H9 (cell line): ENCODE data around the gene GIPC2. TPM values are rescaled to one million over a fixed set of nuclear protein-coding genes. Genes with fewer than 3 reads are reported as not detected.

Experiments used
- DNase-seq: peaks from one replicate; pipeline ENCODE4 v3.0.0-alpha.2; 2017
- H2AFZ ChIP-seq: one replicate; pipeline ENCODE4 v1.6.1; 2013; ENCODE audit warnings: mild to moderate bottlenecking, low read length, control low read depth, moderate library complexity
- H2AK5ac ChIP-seq: 2 replicates; pipeline ENCODE4 v1.6.1; 2013; ENCODE audit warnings: low read length, control low read depth, mixed read lengths; ENCODE audit not compliant: insufficient read length
- H2BK120ac ChIP-seq: one replicate; pipeline ENCODE4 v1.6.1; 2013; ENCODE audit warnings: low read depth, mild to moderate bottlenecking, low read length, control low read depth, inconsistent platforms; ENCODE audit not compliant: poor library complexity, severe bottlenecking
- H2BK12ac ChIP-seq: 2 replicates; pipeline ENCODE4 v1.6.1; 2013; ENCODE audit warnings: low read length, control low read depth, mixed read lengths, low read depth; ENCODE audit not compliant: insufficient read length
- H2BK15ac ChIP-seq: 2 replicates; pipeline ENCODE4 v1.6.1; 2013; ENCODE audit warnings: low read depth, low read length, control low read depth
- H2BK20ac ChIP-seq: one replicate; pipeline ENCODE4 v1.6.1; 2013; ENCODE audit warnings: low read depth, mild to moderate bottlenecking, low read length, control low read depth, inconsistent platforms; ENCODE audit not compliant: poor library complexity, severe bottlenecking
- H2BK5ac ChIP-seq: 2 replicates; pipeline ENCODE4 v1.6.1; 2013; ENCODE audit warnings: low read length, control low read depth, mixed read lengths; ENCODE audit not compliant: insufficient read length
- H3K14ac ChIP-seq: 2 replicates; pipeline ENCODE4 v1.6.1; 2013; ENCODE audit warnings: low read length, control low read depth; ENCODE audit not compliant: insufficient read depth
- H3K18ac ChIP-seq: 2 replicates; pipeline ENCODE4 v1.6.1; 2013; ENCODE audit warnings: low read depth, mild to moderate bottlenecking, mixed read lengths, low read length, control low read depth; ENCODE audit not compliant: insufficient read length
- H3K23ac ChIP-seq: 2 replicates; pipeline ENCODE4 v1.6.1; 2013; ENCODE audit warnings: low read length, control low read depth, mixed read lengths, low read depth; ENCODE audit not compliant: insufficient read length
- H3K23me2 ChIP-seq: 2 replicates; pipeline ENCODE4 v1.6.1; 2013; ENCODE audit warnings: low read depth, mild to moderate bottlenecking, mixed read lengths, low read length, control low read depth; ENCODE audit not compliant: insufficient read length, poor library complexity, severe bottlenecking
- H3K27ac ChIP-seq: 2 replicates; pipeline ENCODE4 v1.5.1; 2013; ENCODE audit warnings: low read length, control low read depth, mixed read lengths, low read depth; ENCODE audit not compliant: insufficient read length
- H3K27me3 ChIP-seq: 2 replicates; pipeline ENCODE4 v1.6.1; 2013; ENCODE audit warnings: low read length, control low read depth, inconsistent platforms; ENCODE audit not compliant: insufficient read depth
- H3K4ac ChIP-seq: 2 replicates; pipeline ENCODE4 v1.6.1; 2013; ENCODE audit warnings: low read depth, mild to moderate bottlenecking, control low read depth, inconsistent platforms, low read length, moderate library complexity
- H3K4me1 ChIP-seq: 2 replicates; pipeline ENCODE4 v1.6.1; 2013; ENCODE audit warnings: low read length, control low read depth, inconsistent platforms; ENCODE audit not compliant: insufficient read depth
- H3K4me2 ChIP-seq: 2 replicates; pipeline ENCODE4 v1.6.1; 2013; ENCODE audit warnings: low read length, control low read depth, mixed read lengths; ENCODE audit not compliant: insufficient read length, insufficient read depth
- H3K56ac ChIP-seq: 2 replicates; pipeline ENCODE4 v1.6.1; 2013; ENCODE audit warnings: low read depth, mild to moderate bottlenecking, mixed read lengths, low read length, control low read depth; ENCODE audit not compliant: insufficient read length
- H3K79me1 ChIP-seq: 2 replicates; pipeline ENCODE4 v1.6.1; 2013; ENCODE audit warnings: low read depth, mild to moderate bottlenecking, moderate library complexity, low read length, control low read depth, inconsistent platforms; ENCODE audit not compliant: insufficient read depth, poor library complexity, severe bottlenecking
- H3K79me2 ChIP-seq: 2 replicates; pipeline ENCODE4 v1.6.1; 2013; ENCODE audit warnings: low read length, control low read depth, inconsistent platforms; ENCODE audit not compliant: insufficient read depth
- H3K9ac ChIP-seq: 2 replicates; pipeline ENCODE4 v1.6.1; 2013; ENCODE audit warnings: low read length, control low read depth, mixed read lengths; ENCODE audit not compliant: insufficient read length; ENCODE audit errors: extremely low read depth
- H3K9me3 ChIP-seq: one replicate; pipeline ENCODE4 v1.6.1; 2013; ENCODE audit warnings: low read depth, low read length, inconsistent platforms; ENCODE audit not compliant: control insufficient read depth
- H3T11ph ChIP-seq: one replicate; pipeline ENCODE4 v1.6.1; 2013; ENCODE audit warnings: mild to moderate bottlenecking, low read length, control low read depth, inconsistent platforms
- H4K20me1 ChIP-seq: one replicate; pipeline ENCODE4 v1.6.1; 2013; ENCODE audit not compliant: control insufficient read depth, insufficient read length, insufficient read depth
- H4K5ac ChIP-seq: 2 replicates; pipeline ENCODE4 v1.6.1; 2013; ENCODE audit warnings: low read depth, mild to moderate bottlenecking, mixed read lengths, low read length, control low read depth; ENCODE audit not compliant: insufficient read length
- H4K8ac ChIP-seq: replicated peaks from 2 replicates; pipeline ENCODE4 v1.6.1; 2013; ENCODE audit warnings: low read length, control low read depth, mixed read lengths, low read depth; ENCODE audit not compliant: insufficient read length
- H4K91ac ChIP-seq: 2 replicates; pipeline ENCODE4 v1.6.1; 2013; ENCODE audit warnings: low read depth, mild to moderate bottlenecking, moderate library complexity, mixed read lengths, low read length, control low read depth; ENCODE audit not compliant: insufficient read length
- H3K27ac Mint-ChIP-seq, 3 experiments: 2 replicates in 2 of 3; 3 replicates in 1 of 3; pipeline ENCODE4 v1.8.0; 2020 to 2021; ENCODE audit warnings: mixed read lengths in 3 of 3, mild to moderate bottlenecking in 1 of 3, moderate library complexity in 1 of 3
- H3K27me3 Mint-ChIP-seq: 2 replicates; pipeline ENCODE4 v1.8.0; 2021; ENCODE audit warnings: low read depth, mild to moderate bottlenecking, moderate library complexity, mixed read lengths
- H3K36me3 Mint-ChIP-seq, 3 experiments: 2 replicates in 2 of 3; 3 replicates in 1 of 3; pipeline ENCODE4 v1.8.0; 2020 to 2021; ENCODE audit warnings: low read depth in 3 of 3, mixed read lengths in 3 of 3; ENCODE audit not compliant: insufficient read depth in 1 of 3
- H3K4me1 Mint-ChIP-seq, 2 experiments: 2 replicates each; pipeline ENCODE4 v1.8.0; 2020; ENCODE audit warnings: mixed read lengths in 2 of 2
- H3K4me3 Mint-ChIP-seq, 2 experiments: 2 replicates in 1 of 2; 3 replicates in 1 of 2; pipeline ENCODE4 v1.8.0; 2020 to 2021; ENCODE audit warnings: mild to moderate bottlenecking in 2 of 2, mixed read lengths in 2 of 2, moderate library complexity in 1 of 2
- H3K9me3 Mint-ChIP-seq, 2 experiments: 2 replicates in 1 of 2; 3 replicates in 1 of 2; pipeline ENCODE4 v1.8.0; 2020; ENCODE audit warnings: mild to moderate bottlenecking in 2 of 2, mixed read lengths in 2 of 2, moderate library complexity in 1 of 2
- WGBS: extraction: QIAGEN DNeasy Blood & Tissue Kit; methylation state at CpG from one replicate; pipeline ENCODE4 v1.1.7; 2013; ENCODE audit warnings: missing lambda C conversion rate, low lambda C conversion rate, mixed read lengths; ENCODE audit not compliant: insufficient read length; ENCODE audit errors: extremely low coverage; 5-methylcytosine and 5-hydroxymethylcytosine counted together
- total RNA-seq: library from RNA; stranded (reverse); gene quantifications from 2 replicates; pipeline ENCODE4 v1.2.1, GENCODE V29; 2021
- TF ChIP-seq, protein P1 (sequence below): fragments of 200-600 bp; sonication (generic); conservative IDR thresholded peaks from 3 replicates; pipeline ENCODE4 v1.8.0; 2021; ENCODE audit warnings: antibody characterized with exemption, mild to moderate bottlenecking

GIPC2 gene
- total RNA-seq, 1 experiment from 2014 or later, result 0.85 TPM

DNA sequence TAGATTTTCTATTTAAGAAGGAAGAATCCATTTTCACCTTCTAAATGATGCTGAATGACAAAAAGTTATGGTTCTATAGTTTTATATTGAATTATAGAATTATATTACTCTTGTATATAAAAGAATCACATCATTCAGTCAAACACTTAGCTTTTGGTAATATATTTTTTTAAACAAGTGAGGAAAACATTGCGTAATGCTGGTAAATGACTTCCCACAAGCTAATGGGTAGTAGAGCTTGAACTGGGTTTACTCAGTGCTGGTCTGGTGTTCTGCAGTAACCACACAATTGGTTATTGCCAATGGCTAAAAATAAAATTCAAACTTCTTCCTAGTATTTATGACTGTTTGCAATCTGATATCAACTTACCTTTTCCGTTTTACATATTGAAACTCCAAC, 10.6 kb upstream of the GIPC2 start:
- Mint-ChIP-seq H3K27ac (no peak overlapping the region), H3K36me3 (no peaks in the 10 kb centered on the region), H3K9me3 (no peaks in the 10 kb centered on the region), H3K27me3 (peaks cover under 1% of the 10 kb centered on the region; the same call in 1 of the 2 replicates), H3K4me3 (no peak overlapping the region), H3K4me1 (no peaks in the 10 kb centered on the region)
- no peak overlapping the region for H3T11ph ChIP-seq
- H4K5ac ChIP-seq, result no peak overlapping the region
- no peak overlapping the region for H2BK120ac ChIP-seq
- H4K91ac ChIP-seq, result no peak overlapping the region
- no peak overlapping the region for H3K18ac ChIP-seq
- no peaks in the 10 kb centered on the region for H3K79me2 ChIP-seq
- no peak overlapping the region for H3K4ac ChIP-seq
- H3K56ac ChIP-seq, result no peak overlapping the region
- H3K4me2 ChIP-seq, result no peak overlapping the region
- H3K4me1 ChIP-seq, result no peaks in the 10 kb centered on the region
- DNase-seq, result no peak
- TF ChIP-seq, protein P1, sequence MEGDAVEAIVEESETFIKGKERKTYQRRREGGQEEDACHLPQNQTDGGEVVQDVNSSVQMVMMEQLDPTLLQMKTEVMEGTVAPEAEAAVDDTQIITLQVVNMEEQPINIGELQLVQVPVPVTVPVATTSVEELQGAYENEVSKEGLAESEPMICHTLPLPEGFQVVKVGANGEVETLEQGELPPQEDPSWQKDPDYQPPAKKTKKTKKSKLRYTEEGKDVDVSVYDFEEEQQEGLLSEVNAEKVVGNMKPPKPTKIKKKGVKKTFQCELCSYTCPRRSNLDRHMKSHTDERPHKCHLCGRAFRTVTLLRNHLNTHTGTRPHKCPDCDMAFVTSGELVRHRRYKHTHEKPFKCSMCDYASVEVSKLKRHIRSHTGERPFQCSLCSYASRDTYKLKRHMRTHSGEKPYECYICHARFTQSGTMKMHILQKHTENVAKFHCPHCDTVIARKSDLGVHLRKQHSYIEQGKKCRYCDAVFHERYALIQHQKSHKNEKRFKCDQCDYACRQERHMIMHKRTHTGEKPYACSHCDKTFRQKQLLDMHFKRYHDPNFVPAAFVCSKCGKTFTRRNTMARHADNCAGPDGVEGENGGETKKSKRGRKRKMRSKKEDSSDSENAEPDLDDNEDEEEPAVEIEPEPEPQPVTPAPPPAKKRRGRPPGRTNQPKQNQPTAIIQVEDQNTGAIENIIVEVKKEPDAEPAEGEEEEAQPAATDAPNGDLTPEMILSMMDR, result no peak
- H3K23me2 ChIP-seq, result no peaks in the 10 kb centered on the region
- H2BK12ac ChIP-seq, result no peak overlapping the region
- no peak overlapping the region for H3K23ac ChIP-seq
- no peaks in the 10 kb centered on the region for H3K79me1 ChIP-seq
- H2BK15ac ChIP-seq, result no peak overlapping the region
- H2BK5ac ChIP-seq, result no peak overlapping the region
- no peak overlapping the region for H4K8ac ChIP-seq
- no peak overlapping the region for H3K9ac ChIP-seq
- no peak overlapping the region for H2AFZ ChIP-seq
- H3K27ac ChIP-seq, result no peak overlapping the region
- no peak overlapping the region for H3K14ac ChIP-seq
- WGBS, result no CpG with 5 or more reads among the region's 2 CpGs
- no peak overlapping the region for H2BK20ac ChIP-seq
- H2AK5ac ChIP-seq, result no peak overlapping the region
- H3K9me3 ChIP-seq, result no peaks in the 10 kb centered on the region
- H3K27me3 ChIP-seq, result no peaks in the 10 kb centered on the region
- no peaks in the 10 kb centered on the region for H4K20me1 ChIP-seq
